ENCODE results near the gene SP140L. TPM values are rescaled to one million over a fixed set of nuclear protein-coding genes. Genes with fewer than 3 reads are reported as not detected.

Gene SP140L
- total and polyA plus RNA-seq, 2 donors (not counting 1 experiment from before 2014, with no cell fraction given): 94.6 to 154 TPM

GRCh38 chr2:230318190-230319121 is 8.5 kb upstream of the SP140L start:
- H3K4me3 ChIP-seq (ENCODE audit: control extremely low read depth in 1 of 5, extremely low read depth in 1 of 5, insufficient read depth in 1 of 5, low read depth in 2 of 5, low read length in 4 of 5): peak overlapping the region in 4 of 5 experiments; percentile 3 to 47 (median 21)
- H3K27ac ChIP-seq (ENCODE audit: low read length in 2 of 2): peak overlapping the region; percentile 79 to 86
- peak overlapping the region; percentile 76 for H3K4me2 ChIP-seq (replicated peaks; ENCODE audit: low read depth, low read length, poor library complexity, severe bottlenecking)
- H3K4me1 ChIP-seq (ENCODE audit: control insufficient read depth in 2 of 2, insufficient read depth in 2 of 2, low read length in 2 of 2): peaks cover 41 to 61% of the 10 kb centered on the region in 2 donors
- 34% methylated on average over 6 of the region's 6 CpGs for WGBS (ENCODE audit: insufficient coverage)
- H3K79me2 ChIP-seq (ENCODE audit: control insufficient read depth, insufficient read depth, low read length): peaks cover 11% of the 10 kb centered on the region
- DNase-seq (peak; percentile 72), ATAC-seq (ENCODE audit: low read depth) (peak; percentile 49)
- Mint-ChIP-seq H3K9me3 (ENCODE audit: insufficient read depth) (no peaks in the 10 kb centered on the region), H3K4me1 (peaks cover 71% of the 10 kb centered on the region), H3K4me3 (peak overlapping the region; percentile 69), H3K27ac (peak overlapping the region; percentile 92), H3K27me3 (no peaks in the 10 kb centered on the region)
- no peaks in the 10 kb centered on the region for H4K20me1 ChIP-seq (ENCODE audit: control insufficient read depth, insufficient read depth, low read length, poor library complexity, severe bottlenecking)
- peak overlapping the region; percentile 47 for H2AFZ ChIP-seq (ENCODE audit: insufficient read depth, low read depth, low read length, poor library complexity, severe bottlenecking)
- ChIA-PET CTCF (interaction anchor here (0.6 to 3.7 kb wide), 7 partner anchors 9 to 479 kb away, joined by 3 to 17 read pairs (median 3); partner anchors contain the start of gene SP140L), POLR2A (interaction anchor here (0.6 to 2.2 kb wide), 6 partner anchors 9 to 284 kb away, joined by 3 to 9 read pairs (median 3); partner anchors contain the start of genes SP110 and SP140L)
- no peaks in the 10 kb centered on the region for H3K27me3 ChIP-seq (replicated peaks in 1 of 4; ENCODE audit: control extremely low read depth in 1 of 4, control insufficient read depth in 3 of 4, insufficient read depth in 4 of 4, low read length in 3 of 4)
- H3K9me3 ChIP-seq (ENCODE audit: control extremely low read depth in 1 of 3, control insufficient read depth in 2 of 3, insufficient read depth in 1 of 3, low read length in 2 of 3): peaks cover 0 to 12% (median 0%) of the 10 kb centered on the region in 3 donors
- TF ChIP-seq CTCF (IDR thresholded peaks at IDR 0.05): no peak
- no peak for TF ChIP-seq EZH2 (IDR thresholded peaks at IDR 0.05; ENCODE audit: borderline replicate concordance, insufficient read depth, low read depth, low read length, poor library complexity, severe bottlenecking)
- H3K36me3 ChIP-seq (replicated peaks in 1 of 2; ENCODE audit: control extremely low read depth in 1 of 2, control insufficient read depth in 1 of 2, extremely low read depth in 1 of 2, insufficient read depth in 2 of 2, low read length in 1 of 2): peaks cover 0 to 33% of the 10 kb centered on the region in 2 experiments
- H3K9ac ChIP-seq (ENCODE audit: low read length): peak overlapping the region; percentile 50
- intact Hi-C loops (cut with micrococcal nuclease): loop anchor here (1.0 to 5.0 kb wide), 4 partner anchors 9 to 294 kb away; partner anchors contain the start of gene SP140L

Data from B cell (primary cell).